Liver (tissue), 9 donors: ENCODE results near the gene WHAMM. TPM values are rescaled to one million over a fixed set of nuclear protein-coding genes. Genes with fewer than 3 reads are reported as not detected.
A peak's percentile ranks its signal among the peaks of the same experiment; 100 is the strongest.

ENCODE experiments used
- DNase-seq: peaks from one replicate; pipeline ENCODE4 v3.0.0-alpha.2; 2017; ENCODE audit warnings: low spot score
- H3K27ac ChIP-seq, 2 donors: one replicate each; pipeline ENCODE4 v1.7.0; 2013; ENCODE audit warnings: inconsistent platforms in 2 of 2, low read length in 2 of 2, control low read depth in 1 of 2, low read depth in 1 of 2, mild to moderate bottlenecking in 1 of 2
- H3K27me3 ChIP-seq, 4 donors: one replicate each; pipeline versions ENCODE4 v1.6.1 to v1.7.0; 2013; ENCODE audit warnings: low read length in 3 of 4, inconsistent platforms in 1 of 4, mild to moderate bottlenecking in 1 of 4, moderate library complexity in 1 of 4; ENCODE audit not compliant: control insufficient read depth in 4 of 4, insufficient read depth in 4 of 4
- H3K36me3 ChIP-seq, 4 donors: one replicate each; pipeline versions ENCODE4 v1.6.1 to v1.7.0; 2013; ENCODE audit warnings: low read length in 3 of 4, mild to moderate bottlenecking in 3 of 4, low read depth in 1 of 4, moderate library complexity in 1 of 4; ENCODE audit not compliant: control insufficient read depth in 4 of 4, insufficient read depth in 3 of 4
- H3K4me1 ChIP-seq, 4 donors: one replicate each; pipeline versions ENCODE4 v1.6.1 to v1.7.0; 2013; ENCODE audit warnings: low read length in 3 of 4, mild to moderate bottlenecking in 3 of 4, moderate library complexity in 1 of 4; ENCODE audit not compliant: control insufficient read depth in 4 of 4, insufficient read depth in 4 of 4
- H3K4me3 ChIP-seq, 3 donors: one replicate each; pipeline versions ENCODE4 v1.6.1 to v1.7.0; 2013; ENCODE audit warnings: low read length in 3 of 3, control low read depth in 1 of 3, low read depth in 1 of 3, mild to moderate bottlenecking in 1 of 3
- H3K9ac ChIP-seq, 2 donors: one replicate each; pipeline ENCODE4 v1.7.0; 2013; ENCODE audit warnings: low read length in 2 of 2, mild to moderate bottlenecking in 2 of 2, moderate library complexity in 2 of 2, control low read depth in 1 of 2, low read depth in 1 of 2
- H3K9me3 ChIP-seq, 4 donors: one replicate each; pipeline versions ENCODE4 v1.6.1 to v1.7.0; 2013; ENCODE audit warnings: low read length in 3 of 4; ENCODE audit not compliant: control insufficient read depth in 4 of 4
- EGR1 ChIP-seq, 2 donors: IDR thresholded peaks; 2 replicates each; pipeline ENCODE4 v1.6.1; 2016 to 2018; ENCODE audit warnings: antibody characterized with exemption in 2 of 2, low read depth in 2 of 2
- FOXA1 ChIP-seq: IDR thresholded peaks from 2 replicates; pipeline ENCODE4 v1.6.1; 2016; ENCODE audit warnings: antibody characterized with exemption
- FOXA2 ChIP-seq: IDR thresholded peaks from 2 replicates; pipeline ENCODE4 v1.6.1; 2016; ENCODE audit warnings: antibody characterized with exemption
- GABPA ChIP-seq, 2 donors: IDR thresholded peaks in 1 of 2; conservative IDR thresholded peaks in 1 of 2; 2 replicates each; pipeline ENCODE4 v1.6.1; 2016; ENCODE audit warnings: antibody characterized with exemption in 2 of 2, mild to moderate bottlenecking in 1 of 2, moderate library complexity in 1 of 2
- HNF4A ChIP-seq, 2 donors: conservative IDR thresholded peaks; 2 replicates each; pipeline ENCODE4 v1.6.1; 2016; ENCODE audit warnings: antibody characterized with exemption in 2 of 2, mild to moderate bottlenecking in 2 of 2
- HNF4G ChIP-seq: IDR thresholded peaks from 2 replicates; pipeline ENCODE4 v1.6.1; 2016; ENCODE audit warnings: antibody characterized with exemption
- JUND ChIP-seq, 2 donors: IDR thresholded peaks; 2 replicates each; pipeline ENCODE4 v1.6.1; 2016; ENCODE audit warnings: antibody characterized with exemption in 2 of 2
- NR2F2 ChIP-seq: IDR thresholded peaks from 2 replicates; pipeline ENCODE4 v1.6.1; 2016; ENCODE audit warnings: antibody characterized with exemption
- RAD21 ChIP-seq, 2 donors: IDR thresholded peaks; 2 replicates each; pipeline ENCODE4 v1.6.1; 2016; ENCODE audit warnings: antibody characterized with exemption in 2 of 2, mild to moderate bottlenecking in 2 of 2
- RXRA ChIP-seq, 2 donors: IDR thresholded peaks; 2 replicates each; pipeline ENCODE4 v1.6.1; 2017 to 2018; ENCODE audit warnings: antibody characterized with exemption in 2 of 2, mild to moderate bottlenecking in 1 of 2
- SP1 ChIP-seq: IDR thresholded peaks from 2 replicates; pipeline ENCODE4 v1.6.1; 2018; ENCODE audit warnings: antibody characterized with exemption, mild to moderate bottlenecking
- TAF1 ChIP-seq: conservative IDR thresholded peaks from 2 replicates; pipeline ENCODE4 v1.6.1; 2016; ENCODE audit warnings: antibody characterized with exemption, mild to moderate bottlenecking
- YY1 ChIP-seq: IDR thresholded peaks from 2 replicates; pipeline ENCODE4 v1.6.1; 2016; ENCODE audit warnings: antibody characterized with exemption, mild to moderate bottlenecking
- ZBTB33 ChIP-seq: IDR thresholded peaks from 2 replicates; pipeline ENCODE4 v1.6.1; 2016; ENCODE audit warnings: antibody characterized with exemption
- WGBS: extraction: QIAGEN DNeasy Blood & Tissue Kit; methylation state at CpG from one replicate; pipeline ENCODE4 v1.1.7; 2013; 5-methylcytosine and 5-hydroxymethylcytosine counted together
- polyA plus RNA-seq, 2 donors: library from polyadenylated mRNA; stranded (reverse) in 1 of 2; unstranded in 1 of 2; fragments of 200-250 nt in 1 of 2; fragments of >200 nt in 1 of 2; fragmentation: Nextera tagmentation in 1 of 2; extraction: Ambion mirVana in 1 of 2; gene quantifications; one replicate each; pipeline versions ENCODE4 v1.2.1 to v1.2.3, GENCODE V29; 2013 to 2015
- total RNA-seq, 2 donors: library from RNA; depleted of rRNA; stranded (reverse); fragments of >200 nt; gene quantifications; one replicate each; pipeline ENCODE4 v1.2.3, GENCODE V29; 2014
- TF ChIP-seq, protein P1 (sequence below): fragments of 150-350 bp; IDR thresholded peaks from 2 replicates; pipeline ENCODE4 v1.5.1; 2017; ENCODE audit warnings: improper control_type of control experiment, low read depth, low read length; ENCODE audit not compliant: missing input control
- TF ChIP-seq, protein P2 (sequence below): IDR thresholded peaks from 2 replicates; pipeline ENCODE4 v1.6.1; 2016; ENCODE audit warnings: antibody characterized with exemption
- TF ChIP-seq, protein P3 (sequence below): IDR thresholded peaks from 2 replicates; pipeline ENCODE4 v1.6.1; 2016; ENCODE audit warnings: antibody characterized with exemption
- TF ChIP-seq, protein P4 (sequence below): IDR thresholded peaks from 2 replicates; pipeline ENCODE4 v1.6.1; 2016; ENCODE audit warnings: antibody characterized with exemption, mild to moderate bottlenecking
- donor health status: healthy.
- donor health status: healthy.
- donor health status: healthy.
- donor health status: healthy.
- donor health status: healthy.

WHAMM gene
- total and polyA plus RNA-seq, 4 donors: 2.5 to 4.0 (median 3.2) TPM

DNA sequence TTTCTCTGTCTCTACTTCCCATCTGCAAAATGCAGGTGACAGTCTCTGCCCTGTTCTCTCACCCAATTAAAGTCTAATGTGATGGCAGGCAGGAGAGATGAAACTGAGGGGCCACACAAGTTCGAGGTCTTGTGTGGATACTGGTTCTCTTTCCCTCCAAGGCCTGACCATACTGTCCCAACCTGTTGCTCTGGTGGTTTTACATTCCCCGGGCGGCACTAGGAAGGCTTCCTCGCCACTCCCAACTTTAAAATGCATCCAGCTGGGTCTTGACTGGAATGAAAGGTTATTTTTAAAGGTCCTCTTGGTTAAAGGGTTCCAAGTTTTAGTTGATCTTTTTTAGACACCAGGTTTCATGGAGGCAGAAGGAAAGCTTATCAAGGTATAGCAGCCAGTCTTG lies 37.2 kb downstream of the WHAMM start:
- H3K4me1 ChIP-seq: peaks cover 3 to 20% (median 15%) of the 10 kb centered on the region in 4 donors
- DNase-seq: no peak
- no peak overlapping the region for H3K27ac ChIP-seq
- no peak for TF ChIP-seq FOXA2
- 92% methylated on average over 4 of the region's 4 CpGs for WGBS
- peaks cover 0 to 27% (median 13%) of the 10 kb centered on the region in 4 donors for H3K36me3 ChIP-seq
- H3K9me3 ChIP-seq: no peaks in the 10 kb centered on the region
- H3K9ac ChIP-seq: no peak overlapping the region
- H3K27me3 ChIP-seq: no peaks in the 10 kb centered on the region
- no peak overlapping the region for H3K4me3 ChIP-seq

DNA sequence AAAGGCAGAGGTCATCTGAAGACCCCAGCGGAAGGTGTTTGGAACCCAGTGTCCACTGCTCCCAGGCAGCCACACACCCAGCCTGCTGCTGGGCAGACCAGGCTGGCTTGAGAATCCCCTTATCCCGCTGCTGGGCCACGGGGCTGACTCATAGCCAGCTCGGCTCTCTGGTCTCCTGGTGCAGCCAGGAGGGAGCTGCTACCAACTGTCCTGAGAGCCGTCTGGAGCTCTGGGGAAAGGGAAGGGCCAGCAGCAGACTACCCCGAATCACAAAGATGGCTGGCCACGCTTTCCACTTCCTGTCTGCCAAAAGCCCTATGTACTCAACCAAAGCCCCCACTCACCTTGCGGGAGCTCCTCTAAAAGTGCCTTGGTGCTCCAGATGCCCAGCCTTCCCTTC lies 38.3 kb downstream of the WHAMM start:
- H3K36me3 ChIP-seq: peaks cover 0 to 29% (median 14%) of the 10 kb centered on the region in 4 donors
- no peaks in the 10 kb centered on the region for H3K9me3 ChIP-seq
- 83% methylated on average over 8 of the region's 8 CpGs for WGBS
- no peak for DNase-seq
- TF ChIP-seq FOXA1 (no peak), HNF4A (conservative IDR thresholded peaks at IDR 0.05) (no peak), ZBTB33 (no peak), FOXA2 (no peak)
- no peak overlapping the region for H3K27ac ChIP-seq
- no peaks in the 10 kb centered on the region for H3K27me3 ChIP-seq
- H3K4me1 ChIP-seq: peaks cover 3 to 20% (median 15%) of the 10 kb centered on the region in 4 donors
- no peak overlapping the region for H3K4me3 ChIP-seq
- no peak overlapping the region for H3K9ac ChIP-seq

- Histone ChIP-seq H3K36me3 (peaks cover 0 to 27% (median 11%) of the 10 kb centered on the region in 4 donors), H3K9ac (no peak overlapping the region), H3K4me1 (peaks cover 3 to 25% (median 19%) of the 10 kb centered on the region in 4 donors), H3K4me3 (no peak overlapping the region), H3K27ac (peak overlapping the region in 1 of 2 donors; percentile 11), H3K9me3 (no peaks in the 10 kb centered on the region), H3K27me3 (no peaks in the 10 kb centered on the region)
- DNase-seq: no peak
- TF ChIP-seq HNF4A (conservative IDR thresholded peaks at IDR 0.05): no peak
- TF ChIP-seq FOXA1: no peak
- no peak for TF ChIP-seq RAD21 (IDR thresholded peaks at IDR 0.05)
- TF ChIP-seq FOXA2: no peak
- TF ChIP-seq ZBTB33: no peak
- TF ChIP-seq RXRA (IDR thresholded peaks at IDR 0.05): no peak
- TF ChIP-seq JUND (IDR thresholded peaks at IDR 0.05): no peak
- TF ChIP-seq, protein P1, sequence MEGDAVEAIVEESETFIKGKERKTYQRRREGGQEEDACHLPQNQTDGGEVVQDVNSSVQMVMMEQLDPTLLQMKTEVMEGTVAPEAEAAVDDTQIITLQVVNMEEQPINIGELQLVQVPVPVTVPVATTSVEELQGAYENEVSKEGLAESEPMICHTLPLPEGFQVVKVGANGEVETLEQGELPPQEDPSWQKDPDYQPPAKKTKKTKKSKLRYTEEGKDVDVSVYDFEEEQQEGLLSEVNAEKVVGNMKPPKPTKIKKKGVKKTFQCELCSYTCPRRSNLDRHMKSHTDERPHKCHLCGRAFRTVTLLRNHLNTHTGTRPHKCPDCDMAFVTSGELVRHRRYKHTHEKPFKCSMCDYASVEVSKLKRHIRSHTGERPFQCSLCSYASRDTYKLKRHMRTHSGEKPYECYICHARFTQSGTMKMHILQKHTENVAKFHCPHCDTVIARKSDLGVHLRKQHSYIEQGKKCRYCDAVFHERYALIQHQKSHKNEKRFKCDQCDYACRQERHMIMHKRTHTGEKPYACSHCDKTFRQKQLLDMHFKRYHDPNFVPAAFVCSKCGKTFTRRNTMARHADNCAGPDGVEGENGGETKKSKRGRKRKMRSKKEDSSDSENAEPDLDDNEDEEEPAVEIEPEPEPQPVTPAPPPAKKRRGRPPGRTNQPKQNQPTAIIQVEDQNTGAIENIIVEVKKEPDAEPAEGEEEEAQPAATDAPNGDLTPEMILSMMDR: no peak
- no peak for TF ChIP-seq GABPA (IDR thresholded peaks at IDR 0.05 in 1 of 2, conservative IDR thresholded peaks at IDR 0.05 in 1 of 2)
- no peak for TF ChIP-seq TAF1
- no peak for TF ChIP-seq EGR1 (IDR thresholded peaks at IDR 0.05; ENCODE audit: low read depth in 2 of 2)
- TF ChIP-seq, protein P2, sequence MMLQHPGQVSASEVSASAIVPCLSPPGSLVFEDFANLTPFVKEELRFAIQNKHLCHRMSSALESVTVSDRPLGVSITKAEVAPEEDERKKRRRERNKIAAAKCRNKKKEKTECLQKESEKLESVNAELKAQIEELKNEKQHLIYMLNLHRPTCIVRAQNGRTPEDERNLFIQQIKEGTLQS: no peak
- TF ChIP-seq, protein P3, sequence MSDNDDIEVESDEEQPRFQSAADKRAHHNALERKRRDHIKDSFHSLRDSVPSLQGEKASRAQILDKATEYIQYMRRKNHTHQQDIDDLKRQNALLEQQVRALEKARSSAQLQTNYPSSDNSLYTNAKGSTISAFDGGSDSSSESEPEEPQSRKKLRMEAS: no peak
- TF ChIP-seq HNF4G: no peak
- no peak for TF ChIP-seq NR2F2
- no peak for TF ChIP-seq YY1
- no peak for TF ChIP-seq SP1
- TF ChIP-seq, protein P4, sequence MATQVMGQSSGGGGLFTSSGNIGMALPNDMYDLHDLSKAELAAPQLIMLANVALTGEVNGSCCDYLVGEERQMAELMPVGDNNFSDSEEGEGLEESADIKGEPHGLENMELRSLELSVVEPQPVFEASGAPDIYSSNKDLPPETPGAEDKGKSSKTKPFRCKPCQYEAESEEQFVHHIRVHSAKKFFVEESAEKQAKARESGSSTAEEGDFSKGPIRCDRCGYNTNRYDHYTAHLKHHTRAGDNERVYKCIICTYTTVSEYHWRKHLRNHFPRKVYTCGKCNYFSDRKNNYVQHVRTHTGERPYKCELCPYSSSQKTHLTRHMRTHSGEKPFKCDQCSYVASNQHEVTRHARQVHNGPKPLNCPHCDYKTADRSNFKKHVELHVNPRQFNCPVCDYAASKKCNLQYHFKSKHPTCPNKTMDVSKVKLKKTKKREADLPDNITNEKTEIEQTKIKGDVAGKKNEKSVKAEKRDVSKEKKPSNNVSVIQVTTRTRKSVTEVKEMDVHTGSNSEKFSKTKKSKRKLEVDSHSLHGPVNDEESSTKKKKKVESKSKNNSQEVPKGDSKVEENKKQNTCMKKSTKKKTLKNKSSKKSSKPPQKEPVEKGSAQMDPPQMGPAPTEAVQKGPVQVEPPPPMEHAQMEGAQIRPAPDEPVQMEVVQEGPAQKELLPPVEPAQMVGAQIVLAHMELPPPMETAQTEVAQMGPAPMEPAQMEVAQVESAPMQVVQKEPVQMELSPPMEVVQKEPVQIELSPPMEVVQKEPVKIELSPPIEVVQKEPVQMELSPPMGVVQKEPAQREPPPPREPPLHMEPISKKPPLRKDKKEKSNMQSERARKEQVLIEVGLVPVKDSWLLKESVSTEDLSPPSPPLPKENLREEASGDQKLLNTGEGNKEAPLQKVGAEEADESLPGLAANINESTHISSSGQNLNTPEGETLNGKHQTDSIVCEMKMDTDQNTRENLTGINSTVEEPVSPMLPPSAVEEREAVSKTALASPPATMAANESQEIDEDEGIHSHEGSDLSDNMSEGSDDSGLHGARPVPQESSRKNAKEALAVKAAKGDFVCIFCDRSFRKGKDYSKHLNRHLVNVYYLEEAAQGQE: no peak
- 75% methylated on average over 9 of the region's 9 CpGs for WGBS
Measured at GRCh38 chr15:82848241-82848993, 39.0 kb downstream of the WHAMM start.
